ENCODE data around the gene PTPRK. TPM values are rescaled to one million over a fixed set of nuclear protein-coding genes. Genes with fewer than 3 reads are reported as not detected.

The PTPRK gene
- total RNA-seq, 2 donors from 2014 or later: 60.6 to 121 TPM

DNA sequence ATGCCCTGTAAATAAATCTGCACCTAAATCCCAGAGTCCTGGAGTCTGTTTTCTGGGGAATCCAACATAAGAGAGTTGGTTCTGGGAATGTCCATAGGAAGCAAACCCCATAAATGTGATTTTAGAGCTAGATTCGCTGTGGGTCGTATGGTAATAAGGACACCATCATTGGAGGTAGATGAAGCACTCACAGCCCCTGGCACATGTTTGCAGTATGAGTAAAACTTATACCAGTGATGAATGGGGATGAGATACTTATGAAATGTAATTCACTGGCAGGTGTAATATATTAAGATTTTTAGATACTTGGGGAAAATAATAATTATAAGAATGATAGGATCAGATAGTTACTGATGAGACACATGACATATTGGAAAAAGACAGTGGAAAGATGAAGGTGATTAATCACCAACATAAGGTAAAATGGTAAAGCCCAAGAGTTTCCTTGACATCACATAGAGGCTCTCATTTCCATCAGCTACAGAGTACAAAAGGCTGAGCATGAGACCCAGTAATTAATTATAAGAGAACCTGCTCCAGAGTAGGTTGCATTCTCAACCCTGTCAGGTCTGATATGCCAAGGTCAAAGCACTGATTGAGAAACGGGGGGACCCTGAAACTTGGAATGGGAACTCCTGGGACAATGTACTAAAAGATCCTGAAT, 574.8 kb downstream of the PTPRK start:
- DNase-seq: no peak
- Histone ChIP-seq H3K9me3 (no peaks in the 10 kb centered on the region), H3K27me3 (no peaks in the 10 kb centered on the region), H3K4me3 (no peak overlapping the region), H3K36me3 (replicated peaks in 1 of 2; ENCODE audit: insufficient read depth in 1 of 2, low read depth in 2 of 2) (no peaks in the 10 kb centered on the region), H3K4me1 (no peaks in the 10 kb centered on the region), H3K27ac (no peak overlapping the region)
- TF ChIP-seq POLR2A (IDR thresholded peaks at IDR 0.05) (no peak), CTCF (IDR thresholded peaks at IDR 0.05) (no peak)
- 66% methylated on average over 3 of the region's 3 CpGs for WGBS, 2 donors
- ATAC-seq: no peak
- intact Hi-C loops (cut with DNase I): no loop called here

- TF ChIP-seq CTCF (IDR thresholded peaks at IDR 0.05): no peak
- no peak for TF ChIP-seq POLR2A (IDR thresholded peaks at IDR 0.05)
- Histone ChIP-seq H3K27me3 (no peaks in the 10 kb centered on the region), H3K9me3 (no peaks in the 10 kb centered on the region), H3K4me1 (no peaks in the 10 kb centered on the region), H3K36me3 (replicated peaks in 1 of 2; ENCODE audit: insufficient read depth in 1 of 2, low read depth in 2 of 2) (no peaks in the 10 kb centered on the region), H3K4me3 (no peak overlapping the region), H3K27ac (no peak overlapping the region)
- 79 to 87% methylated on average over 5 of the region's 5 CpGs for WGBS, 2 donors
- intact Hi-C loops (cut with DNase I): no loop called here
- DNase-seq: no peak
- no peak for ATAC-seq
These were observed 579.2 kb downstream of the PTPRK start for GRCh38 chr6:127941228-127941627.

DNA sequence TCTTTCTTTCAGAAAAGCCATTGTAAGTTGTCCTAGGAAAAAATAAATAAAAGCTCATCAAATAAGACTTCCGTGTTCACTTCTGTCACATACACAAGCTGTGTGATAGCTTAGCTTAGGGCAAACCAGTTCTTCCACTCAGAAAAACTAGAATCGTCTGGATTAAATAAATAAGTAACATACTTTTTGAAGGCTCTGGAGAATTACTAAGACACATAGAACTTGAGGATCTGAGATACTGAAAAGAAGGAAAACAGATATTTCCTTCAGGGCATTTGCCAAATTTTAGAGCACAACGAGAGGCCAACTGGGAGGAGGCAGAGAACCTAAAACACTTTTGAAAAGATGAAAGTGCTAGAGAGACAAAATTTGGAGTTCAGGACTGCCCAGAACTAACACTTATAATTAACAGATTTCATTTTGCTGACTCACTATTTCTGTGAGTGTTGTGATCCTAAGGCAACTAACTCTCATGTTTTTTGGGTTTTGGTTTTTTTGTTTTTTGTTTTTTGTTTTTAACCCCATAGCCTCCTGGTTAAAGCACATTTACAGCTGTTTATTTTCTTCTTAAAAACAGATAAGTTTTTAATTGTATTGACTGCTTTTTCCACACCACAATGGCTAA, 580.8 kb downstream of the PTPRK start:
- intact Hi-C loops (cut with DNase I): no loop called here
- 5 to 11% methylated on average over 3 of the region's 3 CpGs for WGBS, 2 donors
- no peaks in the 10 kb centered on the region for H3K27me3 ChIP-seq
- TF ChIP-seq CTCF (IDR thresholded peaks at IDR 0.05) (no peak), POLR2A (IDR thresholded peaks at IDR 0.05) (no peak)
- ATAC-seq (peak; percentile 48), DNase-seq (no peak)
- peak overlapping the region in 2 of 4 donors; percentile 15 to 32 for H3K27ac ChIP-seq
- no peak overlapping the region for H3K4me3 ChIP-seq
- no peaks in the 10 kb centered on the region for H3K36me3 ChIP-seq (replicated peaks in 1 of 2; ENCODE audit: insufficient read depth in 1 of 2, low read depth in 2 of 2)
- no peaks in the 10 kb centered on the region for H3K4me1 ChIP-seq
- H3K9me3 ChIP-seq: no peaks in the 10 kb centered on the region

- intact Hi-C loops (cut with DNase I): no loop called here
- no peak for TF ChIP-seq CTCF (IDR thresholded peaks at IDR 0.05)
- TF ChIP-seq POLR2A (IDR thresholded peaks at IDR 0.05): no peak
These were observed 581.7 kb downstream of the PTPRK start for GRCh38 chr6:127938701-127939100.

DNA sequence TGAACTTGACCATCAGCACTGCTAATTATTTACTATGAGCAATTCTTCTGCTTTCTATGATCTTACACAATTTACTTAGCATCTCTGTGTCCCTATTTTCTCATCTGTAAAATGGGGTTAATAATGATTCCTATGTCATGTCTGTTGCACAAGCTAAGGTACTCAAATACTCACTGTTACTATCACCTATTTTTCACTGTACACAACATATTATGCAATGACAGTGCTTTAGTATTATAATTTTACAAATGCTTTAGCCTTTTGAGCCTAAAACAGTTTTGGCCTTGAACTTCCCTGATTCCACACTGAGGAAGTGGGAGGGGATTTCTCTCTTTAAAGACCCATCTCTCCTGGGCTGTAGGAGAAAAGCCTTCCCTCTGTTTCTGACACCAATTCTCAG, 582.7 kb downstream of the PTPRK start:
- no peaks in the 10 kb centered on the region for H3K36me3 ChIP-seq (replicated peaks in 1 of 2; ENCODE audit: insufficient read depth in 1 of 2, low read depth in 2 of 2)
- DNase-seq (no peak), ATAC-seq (no peak)
- no peak overlapping the region for H3K27ac ChIP-seq
- no peaks in the 10 kb centered on the region for H3K4me1 ChIP-seq
- TF ChIP-seq POLR2A (IDR thresholded peaks at IDR 0.05): no peak
- TF ChIP-seq CTCF (IDR thresholded peaks at IDR 0.05): no peak
- intact Hi-C loops (cut with DNase I): no loop called here
- no peak overlapping the region for H3K4me3 ChIP-seq
- no peaks in the 10 kb centered on the region for H3K27me3 ChIP-seq
- peaks cover 0 to 3% (median 0%) of the 10 kb centered on the region in 3 donors for H3K9me3 ChIP-seq

More at GRCh38 chr6:127938701-127939100, 581.7 kb downstream of the PTPRK start:
- H3K4me1 ChIP-seq: no peaks in the 10 kb centered on the region
- H3K4me3 ChIP-seq: no peak overlapping the region
- no peaks in the 10 kb centered on the region for H3K36me3 ChIP-seq (replicated peaks in 1 of 2; ENCODE audit: insufficient read depth in 1 of 2, low read depth in 2 of 2)
- H3K9me3 ChIP-seq: no peaks in the 10 kb centered on the region
- no peaks in the 10 kb centered on the region for H3K27me3 ChIP-seq
- no peak overlapping the region for H3K27ac ChIP-seq
- ATAC-seq: no peak
- no peak for DNase-seq
